IMR-90 (cell line): ENCODE data around the gene ARHGAP10. TPM values are rescaled to one million over a fixed set of nuclear protein-coding genes. Genes with fewer than 3 reads are reported as not detected.

Experiments used
- ATAC-seq: fragments of 200-7000 bp; cut with Tn5 transposase; 2 replicates; pipeline ENCODE4 v1.9.1; 2020; ENCODE audit warnings: low read depth, mild to moderate bottlenecking, moderate library complexity
- BruUV-seq: library from RNA; stranded (reverse); fragments of 400-500 nt; replicated peaks from 2 replicates; lab custom pipeline; 2021; lab: Mats Ljungman, UMichigan
- CTCF ChIA-PET: fragments of 300-600 bp; formaldehyde crosslinking; extraction: SDS; loops from one replicate; lab custom pipeline; 2021; ENCODE audit warnings: antibody characterized with exemption; lab: Yijun Ruan, JAX
- POLR2A ChIA-PET: fragments of 300-600 bp; sonication (Branson Sonifier 250); formaldehyde crosslinking; loops from one replicate; lab custom pipeline; 2022; ENCODE audit warnings: antibody characterized with exemption; ENCODE audit not compliant: unreplicated experiment; lab: Charles Lee
- DNase-seq: peaks from one replicate; pipeline ENCODE4 v3.0.0; 2013
- H2AFZ ChIP-seq: replicated peaks from 2 replicates; pipeline ENCODE3; 2013; ENCODE audit warnings: low read length, mild to moderate bottlenecking; ENCODE audit not compliant: poor library complexity
- H2AK5ac ChIP-seq: 2 replicates; pipeline ENCODE4 v1.6.1; 2013; ENCODE audit warnings: low read depth, low read length, inconsistent platforms
- H2AK9ac ChIP-seq: replicated peaks from 2 replicates; pipeline ENCODE3; 2013; ENCODE audit warnings: mild to moderate bottlenecking, low read depth, low read length, moderate library complexity; ENCODE audit not compliant: poor library complexity
- H2BK120ac ChIP-seq: 2 replicates; pipeline ENCODE4 v1.6.1; 2013; ENCODE audit warnings: low read depth, low read length, inconsistent platforms
- H2BK15ac ChIP-seq: 3 replicates; pipeline ENCODE4 v1.6.1; 2013; ENCODE audit warnings: low read depth, low read length, inconsistent platforms
- H2BK20ac ChIP-seq: 2 replicates; pipeline ENCODE4 v1.6.1; 2013; ENCODE audit warnings: low read depth, mild to moderate bottlenecking, inconsistent platforms, low read length, moderate library complexity
- H2BK5ac ChIP-seq: 2 replicates; pipeline ENCODE4 v1.6.1; 2013; ENCODE audit warnings: mild to moderate bottlenecking, low read depth, low read length, inconsistent platforms; ENCODE audit not compliant: poor library complexity, severe bottlenecking
- H3K14ac ChIP-seq: replicated peaks from 2 replicates; pipeline ENCODE4 v1.6.1; 2013; ENCODE audit warnings: low read depth, low read length, inconsistent platforms
- H3K18ac ChIP-seq: 2 replicates; pipeline ENCODE4 v1.6.1; 2013; ENCODE audit warnings: low read depth, low read length, control low read depth
- H3K23ac ChIP-seq: 2 replicates; pipeline ENCODE4 v1.6.1; 2013; ENCODE audit warnings: low read depth, low read length, inconsistent platforms
- H3K27ac ChIP-seq: 2 replicates; pipeline ENCODE4 v1.5.1; 2013; ENCODE audit warnings: mild to moderate bottlenecking, control low read depth, low read length; ENCODE audit not compliant: insufficient read depth
- H3K27me3 ChIP-seq: 2 replicates; pipeline ENCODE4 v1.6.1; 2013; ENCODE audit warnings: low read length; ENCODE audit not compliant: control insufficient read depth, insufficient read depth
- H3K36me3 ChIP-seq: 2 replicates; pipeline ENCODE4 v1.6.1; 2013; ENCODE audit warnings: low read length, mixed read lengths; ENCODE audit not compliant: control insufficient read depth, insufficient read depth
- H3K4ac ChIP-seq: 2 replicates; pipeline ENCODE4 v1.6.1; 2013; ENCODE audit warnings: low read depth, low read length, inconsistent platforms
- H3K4me1 ChIP-seq: 2 replicates; pipeline ENCODE4 v1.6.1; 2013; ENCODE audit warnings: low read length, mixed read lengths; ENCODE audit not compliant: control insufficient read depth, insufficient read depth
- H3K4me2 ChIP-seq: 2 replicates; pipeline ENCODE4 v1.6.1; 2013; ENCODE audit warnings: low read depth, mild to moderate bottlenecking, control low read depth, low read length, moderate library complexity
- H3K4me3 ChIP-seq: 2 replicates; pipeline ENCODE4 v1.5.1; 2013; ENCODE audit warnings: low read depth, mild to moderate bottlenecking, control low read depth, low read length, moderate library complexity; ENCODE audit not compliant: insufficient read depth
- H3K56ac ChIP-seq: 2 replicates; pipeline ENCODE4 v1.6.1; 2013; ENCODE audit warnings: low read length, inconsistent platforms; ENCODE audit not compliant: insufficient read depth; ENCODE audit errors: extremely low read depth
- H3K79me1 ChIP-seq, 2 experiments: 2 replicates each; pipeline ENCODE4 v1.6.1; 2013; ENCODE audit warnings: low read length in 2 of 2, inconsistent platforms in 1 of 2, low read depth in 1 of 2
- H3K9ac ChIP-seq: 2 replicates; pipeline ENCODE4 v1.6.1; 2013; ENCODE audit warnings: low read depth, low read length, control low read depth
- H3K9me1 ChIP-seq: 2 replicates; pipeline ENCODE4 v1.6.1; 2013; ENCODE audit warnings: low read length, inconsistent platforms; ENCODE audit not compliant: insufficient read depth
- H3K9me3 ChIP-seq: 2 replicates; pipeline ENCODE4 v1.6.1; 2013; ENCODE audit warnings: low read length; ENCODE audit not compliant: control insufficient read depth, insufficient read depth
- H4K20me1 ChIP-seq: 2 replicates; pipeline ENCODE4 v1.6.1; 2013; ENCODE audit warnings: low read length, inconsistent platforms; ENCODE audit not compliant: insufficient read depth
- H4K5ac ChIP-seq: 2 replicates; pipeline ENCODE4 v1.6.1; 2013; ENCODE audit warnings: mild to moderate bottlenecking, low read depth, low read length, control low read depth
- H4K8ac ChIP-seq, 2 experiments: 2 replicates each; pipeline ENCODE4 v1.6.1; 2013; ENCODE audit warnings: low read depth in 2 of 2, low read length in 2 of 2, control low read depth in 1 of 2, inconsistent platforms in 1 of 2
- H4K91ac ChIP-seq: 2 replicates; pipeline ENCODE4 v1.6.1; 2013; ENCODE audit warnings: low read depth, low read length, inconsistent platforms; ENCODE audit not compliant: insufficient read depth
- BHLHE40 ChIP-seq: fragments of 150-350 bp; IDR thresholded peaks from 2 replicates; pipeline ENCODE4 v1.6.1; 2016; ENCODE audit warnings: mild to moderate bottlenecking, low read depth, low read length
- CHD1 ChIP-seq: IDR thresholded peaks from 2 replicates; pipeline ENCODE4 v1.6.1; 2012; ENCODE audit warnings: low read depth, low read length, improper control_type of control experiment
- FOS ChIP-seq: fragments of 150-350 bp; IDR thresholded peaks from 2 replicates; pipeline ENCODE4 v1.6.1; 2016; ENCODE audit warnings: low read depth, low read length
- MAFK ChIP-seq: IDR thresholded peaks from 2 replicates; pipeline ENCODE4 v1.6.1; 2012; ENCODE audit warnings: low read depth, low read length, improper control_type of control experiment
- MAZ ChIP-seq: IDR thresholded peaks from 2 replicates; pipeline ENCODE4 v1.6.1; 2012; ENCODE audit warnings: low read depth, mild to moderate bottlenecking, low read length, improper control_type of control experiment, moderate library complexity, borderline replicate concordance
- NFE2L2 ChIP-seq: fragments of 150-350 bp; IDR thresholded peaks from 2 replicates; pipeline ENCODE4 v1.6.1; 2016; ENCODE audit warnings: low read depth, mild to moderate bottlenecking, low read length
- POLR2A ChIP-seq: IDR thresholded peaks from 2 replicates; pipeline ENCODE4 v1.6.1; 2012; ENCODE audit warnings: mild to moderate bottlenecking, low read depth, low read length
- RFX5 ChIP-seq: IDR thresholded peaks from 2 replicates; pipeline ENCODE4 v1.8.0; 2012; ENCODE audit warnings: low read depth, mild to moderate bottlenecking, low read length, moderate library complexity
- WGBS, 2 experiments: methylation state at CpG; one replicate each; pipeline versions ENCODE4 v1.1.5 to v1.1.7; 2013; ENCODE audit warnings: missing lambda C conversion rate in 2 of 2; ENCODE audit not compliant: insufficient read length in 1 of 2; ENCODE audit errors: extremely low coverage in 2 of 2; 5-methylcytosine and 5-hydroxymethylcytosine counted together
- dilution Hi-C: fragments of 300-500 bp; cut with HindIII; formaldehyde crosslinking; loops from one replicate; pipeline ENCODE4 v1.14.3; 2018; ENCODE audit warnings: low sequenced_read_pairs; ENCODE audit not compliant: unreplicated experiment
- in situ Hi-C: fragments of 300-500 bp; cut with MboI; formaldehyde crosslinking; loops from 3 replicates; pipeline ENCODE4 v1.14.3; 2019; ENCODE audit warnings: low sequenced_read_pairs, inconsistent platforms, mixed read lengths
- intact Hi-C: fragments of 100-400 bp; cut with micrococcal nuclease; formaldehyde crosslinking; loops from 2 replicates; pipeline ENCODE4 v1.10.0; 2022
- polyA plus RNA-seq, 3 experiments: library from polyadenylated mRNA; depleted of rRNA; stranded (reverse); fragments of >200 nt; gene quantifications; 2 replicates each; pipeline ENCODE4 v1.2.3, GENCODE V29; 2012; ENCODE audit warnings: low replicate concordance in 1 of 3
- total RNA-seq: library from RNA; depleted of rRNA; stranded (reverse); fragments of >200 nt; gene quantifications from 2 replicates; pipeline ENCODE4 v1.2.3, GENCODE V29; 2012
- TF ChIP-seq, protein P1 (sequence below): fragments of 150-350 bp; IDR thresholded peaks from 2 replicates; pipeline ENCODE4 v1.6.1; 2017; ENCODE audit warnings: mild to moderate bottlenecking, antibody characterized with exemption, low read length, low read depth

Gene ARHGAP10
- total and polyA plus RNA-seq, 2 of the 4 experiments (the other 2 are of a cell fraction): 27.1 to 29.4 TPM

DNA sequence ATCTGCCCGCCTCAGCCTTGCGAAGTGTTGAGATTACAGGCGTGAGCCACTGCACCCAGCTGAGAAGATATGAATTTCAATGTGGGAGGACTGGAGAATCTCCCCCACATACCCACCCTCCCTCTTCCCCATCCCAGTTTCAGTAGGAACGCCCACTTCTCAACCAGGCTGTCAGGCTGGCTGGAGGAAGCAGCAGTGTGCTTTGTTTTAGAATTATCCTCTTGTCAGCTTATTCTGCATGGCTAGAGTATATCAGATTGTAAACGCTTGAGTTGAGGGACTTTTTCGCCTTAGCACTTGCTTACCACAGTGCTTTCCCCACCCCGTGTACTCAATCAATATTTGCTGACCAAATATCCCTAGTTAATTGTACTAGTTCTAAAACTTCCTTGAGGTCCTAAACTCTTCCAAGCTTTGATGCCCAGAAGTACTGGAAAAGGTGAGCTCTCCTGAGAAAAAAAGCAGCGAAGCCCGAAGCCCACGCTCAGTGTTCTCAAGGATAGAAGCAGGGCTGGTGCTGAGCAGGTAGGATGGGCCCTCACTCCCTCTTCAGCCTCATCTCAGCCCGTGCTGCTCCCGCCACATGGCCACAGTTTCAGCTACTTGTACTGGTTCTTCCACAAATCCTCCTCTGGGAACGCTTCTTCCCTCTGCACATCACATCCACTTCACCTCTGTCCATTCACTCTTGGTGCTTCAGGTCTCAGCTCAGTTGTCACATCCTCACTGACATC is 7.3 kb upstream of the ARHGAP10 start:
- BruUV-seq: no TSS peak
- H3K36me3 ChIP-seq: no peaks in the 10 kb centered on the region
- no peaks in the 10 kb centered on the region for H3K79me1 ChIP-seq
- TF ChIP-seq MAFK: no peak
- no peak for TF ChIP-seq POLR2A
- TF ChIP-seq RFX5: no peak
- TF ChIP-seq FOS: no peak
- TF ChIP-seq, protein P1, sequence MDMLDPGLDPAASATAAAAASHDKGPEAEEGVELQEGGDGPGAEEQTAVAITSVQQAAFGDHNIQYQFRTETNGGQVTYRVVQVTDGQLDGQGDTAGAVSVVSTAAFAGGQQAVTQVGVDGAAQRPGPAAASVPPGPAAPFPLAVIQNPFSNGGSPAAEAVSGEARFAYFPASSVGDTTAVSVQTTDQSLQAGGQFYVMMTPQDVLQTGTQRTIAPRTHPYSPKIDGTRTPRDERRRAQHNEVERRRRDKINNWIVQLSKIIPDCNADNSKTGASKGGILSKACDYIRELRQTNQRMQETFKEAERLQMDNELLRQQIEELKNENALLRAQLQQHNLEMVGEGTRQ: no peak
- no peak for TF ChIP-seq NFE2L2
- TF ChIP-seq BHLHE40: no peak
- no peak for TF ChIP-seq MAZ
- TF ChIP-seq CHD1: no peak
- peak overlapping the region; percentile 74; the same call in 1 of the 2 replicates for H3K18ac ChIP-seq
- 0 out of 2 replicates have a peak overlapping the region, but pooled peaks have one; percentile 39 for H2BK20ac ChIP-seq
- no peak overlapping the region for H4K8ac ChIP-seq
- H2AK9ac ChIP-seq: no peak overlapping the region
- no peaks in the 10 kb centered on the region for H4K20me1 ChIP-seq
- DNase-seq (no peak), ATAC-seq (no peak)
- no peaks in the 10 kb centered on the region; the same call in 1 of the 2 replicates for H3K4me1 ChIP-seq
- H3K56ac ChIP-seq: no peak overlapping the region
- ChIA-PET CTCF (interaction anchor here (1.4 kb wide), 1 partner anchor 142 kb away, joined by 3 read pairs; no protein-coding TSS in a partner anchor), POLR2A (no interaction called here)
- peak overlapping the region; percentile 43; the same call in 1 of the 2 replicates for H4K5ac ChIP-seq
- no peak overlapping the region for H2AFZ ChIP-seq
- 94% methylated on average over 3 of the region's 13 CpGs; no CpG with 5 or more reads in 1 of the 2 experiments for WGBS, 2 experiments
- 0 out of 3 replicates have a peak overlapping the region, but pooled peaks have one; percentile 2 for H2BK15ac ChIP-seq
- intact Hi-C loops (no loop called here), dilution Hi-C loops (no loop called here), in situ Hi-C loops (no loop called here)
- H3K23ac ChIP-seq: peak overlapping the region; percentile 73; the same call in 1 of the 2 replicates
- no peak overlapping the region for H3K4me3 ChIP-seq
- H3K9ac ChIP-seq: no peak overlapping the region
- H2BK120ac ChIP-seq: no peak overlapping the region
- H2BK5ac ChIP-seq: no peak overlapping the region
- H3K9me3 ChIP-seq: no peaks in the 10 kb centered on the region
- H3K27me3 ChIP-seq: no peaks in the 10 kb centered on the region
- H3K4ac ChIP-seq: 0 out of 2 replicates have a peak overlapping the region, but pooled peaks have one; percentile 21
- peak overlapping the region; percentile 54 for H2AK5ac ChIP-seq
- no peak overlapping the region; the same call in 1 of the 2 replicates for H4K91ac ChIP-seq
- H3K4me2 ChIP-seq: no peak overlapping the region
- peaks cover 3% of the 10 kb centered on the region for H3K9me1 ChIP-seq
- no peak overlapping the region for H3K27ac ChIP-seq
- peak overlapping the region; percentile 37; the same call in 1 of the 2 replicates for H3K14ac ChIP-seq
